Measurements from ENCODE around the gene NADK. TPM values are rescaled to one million over a fixed set of nuclear protein-coding genes. Genes with fewer than 3 reads are reported as not detected.

The NADK gene
- total RNA-seq, 1 experiment from 2014 or later, result 101 TPM

Other genes with a start within 250 kb of the NADK start
- gene TMEM240, start 237.8 kb downstream of the NADK start, total RNA-seq (2021; ENCODE audit: unreplicated experiment), result 4.1 TPM
- gene SSU72, start 203.6 kb downstream of the NADK start, total RNA-seq (2021; ENCODE audit: unreplicated experiment), result 217 TPM
- 16.2 TPM for gene FNDC10, start 178.3 kb downstream of the NADK start, total RNA-seq (2021; ENCODE audit: unreplicated experiment)
- gene MIB2, start 163.0 kb downstream of the NADK start, total RNA-seq (2021; ENCODE audit: unreplicated experiment), result 74.5 TPM
- gene MMP23B, start 146.3 kb downstream of the NADK start, total RNA-seq (2021; ENCODE audit: unreplicated experiment), result 5.0 TPM
- 36.5 TPM for gene CDK11B, start 119.5 kb downstream of the NADK start, total RNA-seq (2021; ENCODE audit: unreplicated experiment)
- 75.7 TPM for gene SLC35E2B, start 85.7 kb downstream of the NADK start, total RNA-seq (2021; ENCODE audit: unreplicated experiment)
- 83.6 TPM for gene CDK11A, start 54.1 kb downstream of the NADK start, total RNA-seq (2021; ENCODE audit: unreplicated experiment)
- gene GNB1, start 112.6 kb upstream of the NADK start, total RNA-seq (2021; ENCODE audit: unreplicated experiment), result 499 TPM
- gene CALML6, start 136.8 kb upstream of the NADK start, total RNA-seq (2021; ENCODE audit: unreplicated experiment), result 1.5 TPM
- 2.5 TPM for gene TMEM52, start 140.8 kb upstream of the NADK start, total RNA-seq (2021; ENCODE audit: unreplicated experiment)
- gene CFAP74, start 225.3 kb upstream of the NADK start, total RNA-seq (2021; ENCODE audit: unreplicated experiment), result not detected
- gene GABRD, start 240.9 kb upstream of the NADK start, total RNA-seq (2021; ENCODE audit: unreplicated experiment), result 3.0 TPM

All from Panc1 (cell line).